Psoas muscle (tissue), 8 donors: ENCODE data around the gene PRSS21. TPM values are rescaled to one million over a fixed set of nuclear protein-coding genes. Genes with fewer than 3 reads are reported as not detected.

Source experiments
- ATAC-seq, 4 donors: fragments of 200-7000 bp; cut with Tn5 transposase; one replicate each; pipeline ENCODE4 v1.9.1; 2020; ENCODE audit warnings: moderate library complexity in 3 of 4, mild to moderate bottlenecking in 2 of 4
- DNase-seq, 2 donors: peaks; one replicate each; pipeline ENCODE4 v3.0.0-alpha.2; 2020
- H3K27ac ChIP-seq: fragments of 200-600 bp; one replicate; pipeline ENCODE4 v1.8.0; 2022
- H3K27me3 ChIP-seq, 3 donors: fragments of 200-600 bp in 1 of 3; one replicate each; pipeline versions ENCODE4 v1.6.1 to v1.8.0; 2013 to 2022; ENCODE audit warnings: low read length in 2 of 3, mild to moderate bottlenecking in 2 of 3, moderate library complexity in 1 of 3; ENCODE audit not compliant: insufficient read depth in 3 of 3
- H3K36me3 ChIP-seq, 2 donors: fragments of 200-600 bp in 1 of 2; one replicate each; pipeline versions ENCODE4 v1.6.1 to v1.8.0; 2013 to 2022; ENCODE audit warnings: low read depth in 1 of 2, mild to moderate bottlenecking in 1 of 2, moderate library complexity in 1 of 2; ENCODE audit not compliant: insufficient read depth in 1 of 2
- H3K4me1 ChIP-seq: fragments of 200-600 bp; one replicate; pipeline ENCODE4 v1.8.0; 2022
- H3K4me3 ChIP-seq: fragments of 200-600 bp; one replicate; pipeline ENCODE4 v1.8.0; 2022; ENCODE audit warnings: mild to moderate bottlenecking
- H3K9me3 ChIP-seq: fragments of 200-600 bp; one replicate; pipeline ENCODE4 v1.8.0; 2022
- WGBS, 3 donors: extraction: QIAGEN DNeasy Blood & Tissue Kit; methylation state at CpG; one replicate each; pipeline versions ENCODE4 v1.1.6 to v1.1.7; 2013; 5-methylcytosine and 5-hydroxymethylcytosine counted together
- intact Hi-C, 2 donors: fragments of 100-400 bp; cut with DNase I; formaldehyde crosslinking; loops; one replicate each; pipeline versions ENCODE4 v1.11.0 to v1.14.2; 2022
- polyA plus RNA-seq, 3 donors: library from polyadenylated mRNA; stranded (reverse); fragments of 200-250 nt; gene quantifications; one replicate each; pipeline ENCODE4 v1.2.3, GENCODE V29; 2013
- total RNA-seq, 4 donors: library from RNA; stranded (reverse); fragmentation: NEBNext Ultra II Directional in 2 of 4; extraction: Animal tissue kit (Norgen Biotek cat#: 25700) in 2 of 4; gene quantifications; one replicate each; pipeline versions ENCODE4 v1.2.1 to v1.2.4, GENCODE V29; 2021 to 2023
- TF ChIP-seq, protein P1 (sequence below): fragments of 200-600 bp; IDR thresholded peaks from one replicate; pipeline ENCODE4 v1.8.0; 2022; ENCODE audit warnings: antibody characterized with exemption
- donor health status: healthy with polysubstance abuse.
- donor health status: DM: no; HTN: no; CAD: no; lungs with moderate emphysema.
- donor health status: Bipolar disorder and iron deficiency.
- donor health status: healthy.
- donor health status: DM: yes; HTN: yes; CAD: no.
- donor health status: DM: no; HTN: no; CAD: no.
- donor health status: DM: no; HTN: no; CAD: no.
- donor health status: DM: yes; HTN: yes; CAD: no.

Gene PRSS21
- total and polyA plus RNA-seq, 7 donors, result 0.05 to 0.20 (median 0.10) TPM; not detected in 4

DNA sequence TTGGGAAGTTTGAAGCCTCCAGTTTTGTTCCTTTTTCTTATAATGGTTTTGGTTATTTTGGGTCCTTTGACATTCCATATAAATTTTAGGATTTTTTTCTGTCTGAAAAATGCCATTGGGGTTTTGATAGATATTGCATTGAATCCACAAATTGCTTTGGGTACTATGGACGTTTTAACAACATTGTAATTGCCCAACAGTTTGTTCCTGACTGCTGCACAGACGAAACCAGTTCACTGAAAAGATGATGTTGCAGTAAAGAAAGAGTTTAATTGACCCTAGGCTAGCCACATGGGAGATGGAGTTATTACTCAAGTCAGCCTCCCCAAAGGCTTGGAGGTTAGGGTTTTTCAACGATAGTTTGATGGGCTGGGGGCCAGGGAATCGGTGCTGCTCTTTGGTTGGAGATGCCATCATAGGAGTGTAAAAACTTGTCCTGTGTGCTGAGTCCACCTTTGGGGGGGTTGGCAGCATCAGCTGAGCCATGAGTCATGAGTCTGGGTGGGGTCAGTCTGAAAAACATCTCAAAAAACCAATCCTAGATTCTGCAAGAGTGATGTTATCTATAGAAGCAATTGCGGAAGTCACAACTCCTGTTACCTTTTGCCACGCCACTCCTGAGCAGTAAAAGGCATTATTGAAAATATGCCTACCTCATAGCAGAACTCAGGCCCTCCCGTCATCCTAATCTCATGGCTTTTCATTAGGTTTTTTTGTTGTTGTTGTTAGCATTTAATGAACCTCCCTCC, 21.5 kb upstream of the PRSS21 start:
- H3K9me3 ChIP-seq, result no peaks in the 10 kb centered on the region
- H3K36me3 ChIP-seq, result no peaks in the 10 kb centered on the region
- intact Hi-C loops, result no loop called here
- peak in 1 of 2 donors; percentile 10 for DNase-seq
- no peaks in the 10 kb centered on the region for H3K4me1 ChIP-seq
- 61 to 66% (median 65%) methylated on average over 7 of the region's 7 CpGs for WGBS, 3 donors
- no peak overlapping the region for H3K4me3 ChIP-seq
- TF ChIP-seq, protein P1, sequence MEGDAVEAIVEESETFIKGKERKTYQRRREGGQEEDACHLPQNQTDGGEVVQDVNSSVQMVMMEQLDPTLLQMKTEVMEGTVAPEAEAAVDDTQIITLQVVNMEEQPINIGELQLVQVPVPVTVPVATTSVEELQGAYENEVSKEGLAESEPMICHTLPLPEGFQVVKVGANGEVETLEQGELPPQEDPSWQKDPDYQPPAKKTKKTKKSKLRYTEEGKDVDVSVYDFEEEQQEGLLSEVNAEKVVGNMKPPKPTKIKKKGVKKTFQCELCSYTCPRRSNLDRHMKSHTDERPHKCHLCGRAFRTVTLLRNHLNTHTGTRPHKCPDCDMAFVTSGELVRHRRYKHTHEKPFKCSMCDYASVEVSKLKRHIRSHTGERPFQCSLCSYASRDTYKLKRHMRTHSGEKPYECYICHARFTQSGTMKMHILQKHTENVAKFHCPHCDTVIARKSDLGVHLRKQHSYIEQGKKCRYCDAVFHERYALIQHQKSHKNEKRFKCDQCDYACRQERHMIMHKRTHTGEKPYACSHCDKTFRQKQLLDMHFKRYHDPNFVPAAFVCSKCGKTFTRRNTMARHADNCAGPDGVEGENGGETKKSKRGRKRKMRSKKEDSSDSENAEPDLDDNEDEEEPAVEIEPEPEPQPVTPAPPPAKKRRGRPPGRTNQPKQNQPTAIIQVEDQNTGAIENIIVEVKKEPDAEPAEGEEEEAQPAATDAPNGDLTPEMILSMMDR, result no peak
- H3K27ac ChIP-seq, result no peak overlapping the region
- peaks cover 0 to 27% (median 14%) of the 10 kb centered on the region in 3 donors for H3K27me3 ChIP-seq
- ATAC-seq, result no peak

DNA sequence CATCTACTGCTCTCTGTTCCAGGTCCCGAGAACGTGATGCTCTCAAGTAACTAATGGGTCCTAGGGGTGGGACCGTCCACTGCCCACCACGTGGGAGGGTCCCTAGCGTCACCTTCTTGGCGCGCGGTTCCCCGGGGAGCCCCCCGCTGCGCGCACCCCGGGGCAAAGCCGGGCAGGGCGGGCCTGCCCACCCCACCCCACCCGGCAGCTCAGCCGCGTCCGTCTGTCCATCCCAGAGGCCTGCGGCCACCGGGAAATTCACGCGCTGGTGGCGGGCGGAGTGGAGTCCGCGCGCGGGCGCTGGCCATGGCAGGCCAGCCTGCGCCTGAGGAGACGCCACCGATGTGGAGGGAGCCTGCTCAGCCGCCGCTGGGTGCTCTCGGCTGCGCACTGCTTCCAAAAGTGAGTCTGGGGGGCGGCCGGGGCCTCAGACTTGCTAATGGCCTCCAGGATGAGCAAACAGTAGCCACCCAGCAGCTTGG, 18.3 kb upstream of the PRSS21 start:
- H3K36me3 ChIP-seq, result no peaks in the 10 kb centered on the region
- H3K4me1 ChIP-seq, result no peaks in the 10 kb centered on the region
- no peak overlapping the region for H3K4me3 ChIP-seq
- intact Hi-C loops, result no loop called here
- TF ChIP-seq, protein P1, result no peak
- peaks cover 5% of the 10 kb centered on the region for H3K9me3 ChIP-seq
- H3K27me3 ChIP-seq, result peaks cover 0 to 14% (median 6%) of the 10 kb centered on the region in 3 donors
- DNase-seq (no peak), ATAC-seq (no peak)
- H3K27ac ChIP-seq, result no peak overlapping the region
- 72 to 85% (median 82%) methylated on average over 22 to 39 of the region's 39 CpGs for WGBS, 3 donors

DNA sequence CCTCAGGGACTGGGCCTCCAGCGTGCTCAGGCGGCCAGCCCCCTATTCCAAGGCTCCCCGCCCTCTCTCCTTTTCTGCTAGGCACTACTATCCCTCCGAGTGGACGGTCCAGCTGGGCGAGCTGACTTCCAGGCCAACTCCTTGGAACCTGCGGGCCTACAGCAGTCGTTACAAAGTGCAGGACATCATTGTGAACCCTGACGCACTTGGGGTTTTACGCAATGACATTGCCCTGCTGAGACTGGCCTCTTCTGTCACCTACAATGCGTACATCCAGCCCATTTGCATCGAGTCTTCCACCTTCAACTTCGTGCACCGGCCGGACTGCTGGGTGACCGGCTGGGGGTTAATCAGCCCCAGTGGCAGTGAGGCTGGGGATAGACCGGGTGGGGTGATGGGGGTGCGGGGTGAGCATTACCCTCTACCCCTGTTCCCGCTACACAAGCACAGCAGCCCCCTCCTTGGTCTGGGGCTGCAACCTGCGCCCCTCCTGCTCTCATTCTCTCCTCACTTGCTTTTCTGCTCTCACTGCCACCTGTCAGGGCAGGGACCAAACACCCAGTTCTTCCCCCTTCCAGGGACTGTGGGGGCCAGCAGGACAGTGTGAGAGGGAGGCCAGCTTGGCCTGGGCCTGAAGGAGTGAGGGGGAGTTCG, 17.7 kb upstream of the PRSS21 start:
- Histone ChIP-seq H3K27ac (no peak overlapping the region), H3K9me3 (peaks cover 11% of the 10 kb centered on the region), H3K4me3 (no peak overlapping the region), H3K4me1 (no peaks in the 10 kb centered on the region), H3K27me3 (peaks cover 0 to 14% (median 6%) of the 10 kb centered on the region in 3 donors), H3K36me3 (no peaks in the 10 kb centered on the region)
- WGBS, 3 donors, result 79 to 87% (median 86%) methylated on average over 21 of the region's 21 CpGs
- DNase-seq, result peak in 1 of 2 donors; percentile 31
- TF ChIP-seq, protein P1, result no peak
- ATAC-seq, result no peak
- intact Hi-C loops, result no loop called here

DNA sequence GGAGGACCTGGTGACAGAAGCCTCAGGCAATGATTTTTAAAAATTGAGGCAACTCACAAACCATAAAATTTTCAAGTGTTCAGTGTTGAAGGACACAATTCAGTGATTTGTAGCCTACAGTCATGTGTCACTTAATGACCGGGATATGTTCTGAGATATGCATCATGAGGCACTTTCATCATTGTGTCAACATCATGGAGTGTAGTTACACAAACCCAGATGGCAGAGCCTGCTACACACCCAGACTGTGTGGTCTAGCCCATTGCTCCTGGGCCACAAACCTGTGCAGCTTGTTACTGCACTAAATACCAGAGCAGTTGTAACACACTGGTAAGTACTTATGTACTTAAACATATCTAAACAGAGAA, 17.2 kb upstream of the PRSS21 start:
- H3K4me1 ChIP-seq, result no peaks in the 10 kb centered on the region
- peaks cover 13% of the 10 kb centered on the region for H3K9me3 ChIP-seq
- 84 to 87% (median 86%) methylated on average over 1 of the region's 1 CpG for WGBS, 3 donors
- DNase-seq (peak in 1 of 2 donors; percentile 12), ATAC-seq (no peak)
- no peak overlapping the region for H3K4me3 ChIP-seq
- H3K27ac ChIP-seq, result no peak overlapping the region
- no peaks in the 10 kb centered on the region for H3K36me3 ChIP-seq
- TF ChIP-seq, protein P1, result no peak
- intact Hi-C loops, result no loop called here
- H3K27me3 ChIP-seq, result peaks cover 0 to 14% (median 6%) of the 10 kb centered on the region in 3 donors
